AG04449 (cell line): ENCODE measurements around the gene CREG2.

ENCODE experiments used
- CTCF ChIA-PET: fragments of 350-600 bp; formaldehyde crosslinking; extraction: SDS; loops from one replicate; lab custom pipeline; 2021; ENCODE audit warnings: antibody characterized with exemption; lab: Yijun Ruan, JAX
- POLR2A ChIA-PET: fragments of 400-600, 350-600 bp; formaldehyde crosslinking; extraction: SDS; loops from one replicate; lab custom pipeline; 2020; ENCODE audit warnings: antibody characterized with exemption, inconsistent platforms; lab: Yijun Ruan, JAX
- DNase-seq: peaks from one replicate; pipeline ENCODE4 v3.0.0-alpha.2; 2010; ENCODE audit warnings: low read depth, low spot score
- H3K4me3 ChIP-seq: 2 replicates; pipeline ENCODE4 v1.5.1; 2011; ENCODE audit warnings: low read depth, mild to moderate bottlenecking, control low read depth, low read length
- TF ChIP-seq, protein P1 (sequence below): IDR thresholded peaks from one replicate; pipeline ENCODE4 v1.5.1; 2011; ENCODE audit warnings: mild to moderate bottlenecking, moderate library complexity, low read length, control low read depth, inconsistent platforms; ENCODE audit not compliant: insufficient read depth; ENCODE audit errors: missing control alignments

Gene CREG2

DNA sequence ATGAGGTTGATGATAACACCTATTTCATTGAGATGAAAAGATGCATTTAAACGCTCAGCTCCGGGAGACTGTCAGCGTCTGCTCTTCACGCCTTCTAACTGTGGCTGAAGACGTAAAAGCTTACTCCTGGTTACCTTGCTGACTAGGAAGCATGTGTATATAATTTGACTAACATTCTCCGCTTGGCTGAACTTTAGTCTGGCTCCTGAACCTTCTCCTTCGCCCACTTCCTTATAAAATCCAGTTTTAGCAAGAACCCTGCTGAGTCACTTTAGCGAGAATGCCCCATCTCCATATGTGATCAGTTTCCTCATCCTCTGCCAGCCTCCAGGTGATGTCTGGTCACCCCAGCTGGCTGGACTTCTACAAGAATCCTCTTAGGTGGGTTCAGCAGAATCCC is 12.7 kb upstream of the CREG2 start:
- POLR2A ChIA-PET: no interaction called here
- no peak overlapping the region for H3K4me3 ChIP-seq
- CTCF ChIA-PET: interaction anchor here (1.3 to 3.0 kb wide), 3 partner anchors 12 to 60 kb away, joined by 3 to 11 read pairs (median 4); partner anchors contain the start of gene CREG2
- no peak for DNase-seq
- TF ChIP-seq, protein P1, sequence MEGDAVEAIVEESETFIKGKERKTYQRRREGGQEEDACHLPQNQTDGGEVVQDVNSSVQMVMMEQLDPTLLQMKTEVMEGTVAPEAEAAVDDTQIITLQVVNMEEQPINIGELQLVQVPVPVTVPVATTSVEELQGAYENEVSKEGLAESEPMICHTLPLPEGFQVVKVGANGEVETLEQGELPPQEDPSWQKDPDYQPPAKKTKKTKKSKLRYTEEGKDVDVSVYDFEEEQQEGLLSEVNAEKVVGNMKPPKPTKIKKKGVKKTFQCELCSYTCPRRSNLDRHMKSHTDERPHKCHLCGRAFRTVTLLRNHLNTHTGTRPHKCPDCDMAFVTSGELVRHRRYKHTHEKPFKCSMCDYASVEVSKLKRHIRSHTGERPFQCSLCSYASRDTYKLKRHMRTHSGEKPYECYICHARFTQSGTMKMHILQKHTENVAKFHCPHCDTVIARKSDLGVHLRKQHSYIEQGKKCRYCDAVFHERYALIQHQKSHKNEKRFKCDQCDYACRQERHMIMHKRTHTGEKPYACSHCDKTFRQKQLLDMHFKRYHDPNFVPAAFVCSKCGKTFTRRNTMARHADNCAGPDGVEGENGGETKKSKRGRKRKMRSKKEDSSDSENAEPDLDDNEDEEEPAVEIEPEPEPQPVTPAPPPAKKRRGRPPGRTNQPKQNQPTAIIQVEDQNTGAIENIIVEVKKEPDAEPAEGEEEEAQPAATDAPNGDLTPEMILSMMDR: no peak

DNA sequence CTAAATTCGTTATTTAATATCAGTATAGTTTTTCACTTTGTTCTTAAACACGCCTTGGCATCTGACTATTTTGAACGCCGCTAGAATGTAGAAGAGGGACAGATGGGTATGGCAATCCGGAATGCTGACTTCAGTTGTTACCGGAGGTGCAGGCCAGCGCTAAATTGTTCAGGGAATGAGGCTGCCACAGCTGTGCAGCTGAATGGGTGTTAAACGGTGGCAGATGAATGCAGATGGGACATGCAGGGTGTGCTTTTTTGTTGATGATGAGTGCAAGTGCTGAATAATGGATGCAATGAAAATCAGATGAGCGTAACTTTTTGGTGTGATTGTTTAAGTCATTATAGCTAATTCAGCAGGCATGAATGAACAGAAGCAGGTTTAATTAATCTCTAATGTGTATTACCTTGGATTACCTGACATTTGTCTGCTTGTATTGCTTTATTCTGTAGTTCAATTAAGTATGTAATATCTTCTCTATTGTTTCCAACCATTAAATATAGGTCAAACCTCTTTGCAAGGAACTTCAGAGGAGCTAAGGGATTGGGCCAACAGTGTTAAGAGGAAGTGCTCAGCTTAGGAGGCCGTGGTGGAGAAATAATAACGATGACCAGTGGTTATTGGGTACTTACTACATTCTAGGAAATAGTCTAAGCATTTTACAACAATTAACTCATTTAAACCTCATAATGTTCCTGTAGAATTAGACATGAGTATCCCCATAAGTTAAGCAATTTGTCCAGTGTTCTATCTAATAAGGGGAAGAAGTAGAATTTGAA is 11.9 kb upstream of the CREG2 start:
- no peak overlapping the region for H3K4me3 ChIP-seq
- TF ChIP-seq, protein P1: no peak
- ChIA-PET CTCF (interaction anchor here (1.0 to 3.0 kb wide), 4 partner anchors 8 to 60 kb away, joined by 3 to 11 read pairs (median 4); partner anchors contain the start of gene CREG2), POLR2A (no interaction called here)
- DNase-seq: no peak

DNA sequence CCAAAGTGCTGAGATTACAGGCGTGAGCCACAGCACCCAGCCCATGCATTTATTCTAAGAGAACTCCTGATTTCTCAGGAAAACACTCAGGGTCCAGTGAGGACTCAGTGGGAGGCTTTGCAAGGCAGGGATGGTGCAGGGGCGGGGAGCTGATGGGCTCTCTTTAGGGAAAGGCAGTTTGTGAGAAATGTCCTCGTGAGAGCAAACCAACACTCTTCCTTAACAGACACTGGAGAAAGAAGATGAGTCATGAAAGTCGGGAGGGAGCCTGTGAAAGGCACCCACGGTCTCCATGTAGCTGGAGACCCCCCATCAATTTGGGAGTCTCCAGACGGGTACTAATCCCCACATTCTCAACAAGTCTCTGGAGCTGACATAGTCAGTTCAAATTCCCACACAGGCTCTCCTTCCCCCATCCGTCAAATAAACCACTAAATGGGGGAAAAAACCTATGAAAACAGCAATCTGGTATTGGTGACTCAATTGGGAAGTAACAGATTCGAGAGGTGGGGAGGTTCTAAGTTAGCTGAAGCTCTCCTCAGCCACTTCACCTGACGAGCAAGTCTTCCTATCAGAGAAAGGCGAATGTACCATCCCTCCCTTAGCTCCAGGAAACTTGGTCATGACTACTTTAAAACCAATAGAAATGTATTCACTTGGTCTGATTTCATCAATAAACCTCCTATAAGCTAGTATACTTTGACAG is 11.0 kb upstream of the CREG2 start:
- CTCF ChIA-PET: interaction anchor here (0.6 to 3.0 kb wide), 6 partner anchors 9 to 431 kb away, joined by 3 to 11 read pairs (median 4); partner anchors contain the start of gene CREG2
- POLR2A ChIA-PET: no interaction called here
- no peak for DNase-seq

DNA sequence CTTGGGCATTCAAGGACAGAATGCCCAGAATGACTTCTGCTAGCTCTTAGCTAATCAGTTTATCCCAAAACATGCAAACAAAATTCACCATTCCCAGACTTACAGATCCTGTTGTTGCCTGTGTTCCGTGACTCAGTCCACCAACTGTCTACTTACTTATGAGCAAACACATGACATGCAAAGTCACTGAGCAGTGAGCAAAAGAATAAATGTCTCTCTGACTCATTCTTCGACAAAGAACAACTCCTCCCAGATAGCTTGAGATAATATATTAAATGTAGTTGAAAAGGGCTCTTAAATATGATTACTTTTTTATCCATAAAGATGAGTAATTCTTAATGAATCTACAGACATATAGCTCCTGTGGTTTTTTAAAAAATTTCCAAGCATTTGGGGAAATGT is 9.0 kb upstream of the CREG2 start:
- no peak overlapping the region for H3K4me3 ChIP-seq
- CTCF ChIA-PET: interaction anchor here (1.1 to 3.7 kb wide), 6 partner anchors 9 to 413 kb away, joined by 3 to 19 read pairs (median 6); partner anchors contain the start of gene CREG2
- DNase-seq: peak; percentile 87
- TF ChIP-seq, protein P1: no peak
- POLR2A ChIA-PET: no interaction called here

More for the DNA sequence above, 11.0 kb upstream of the CREG2 start:
- TF ChIP-seq, protein P1: no peak
- no peak overlapping the region for H3K4me3 ChIP-seq

DNA sequence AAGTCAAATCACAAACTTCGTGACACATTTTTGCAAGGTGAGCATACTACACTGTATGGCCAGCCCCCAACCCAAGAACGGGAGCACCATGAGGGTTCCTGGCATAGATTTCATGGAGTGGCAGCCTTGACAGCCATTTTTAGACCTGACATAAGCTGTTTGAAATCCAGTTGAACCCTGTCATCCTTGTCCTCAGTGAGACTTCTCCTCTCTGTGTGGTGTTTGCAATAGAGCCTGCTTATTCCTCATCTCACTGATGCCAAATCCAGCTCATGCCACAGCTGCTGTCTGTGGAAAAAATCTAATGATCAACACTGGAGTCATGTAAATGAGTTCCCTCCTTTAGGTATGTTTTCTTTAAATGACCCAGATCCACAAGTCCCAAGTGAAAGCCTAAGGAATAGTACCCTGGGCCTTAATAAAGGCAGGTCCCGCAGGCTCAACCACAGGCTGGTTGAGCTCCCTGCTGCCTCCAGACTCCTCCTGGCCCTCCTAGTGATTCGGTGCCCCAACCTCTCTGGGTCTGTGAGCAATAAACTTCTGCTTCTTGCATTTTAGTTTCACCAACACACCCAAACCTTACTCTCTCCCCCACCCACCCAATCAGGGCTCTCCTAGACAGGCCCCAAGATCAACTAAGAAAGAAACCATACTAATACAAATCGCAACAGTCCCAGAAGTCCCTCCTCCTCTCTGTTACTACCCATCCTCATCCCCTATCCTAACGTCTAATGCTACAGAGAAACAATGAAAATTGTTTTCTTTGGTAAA is 8.4 kb upstream of the CREG2 start:
- H3K4me3 ChIP-seq: no peak overlapping the region
- CTCF ChIA-PET: interaction anchor here (0.7 to 3.7 kb wide), 7 partner anchors 8 to 414 kb away, joined by 3 to 19 read pairs (median 5); partner anchors contain the start of gene CREG2
- no peak for DNase-seq
- TF ChIP-seq, protein P1: no peak
- POLR2A ChIA-PET: no interaction called here
